IPS-15b (cell line): Measurements from ENCODE around the gene TTC3.

Experiments used
- H3K27me3 ChIP-seq: one replicate; pipeline ENCODE4 v1.6.1; 2013; ENCODE audit warnings: low read length; ENCODE audit not compliant: control insufficient read depth, insufficient read depth
- H3K36me3 ChIP-seq: one replicate; pipeline ENCODE4 v1.6.1; 2013; ENCODE audit warnings: low read length; ENCODE audit not compliant: control insufficient read depth, insufficient read depth
- H3K4me1 ChIP-seq: one replicate; pipeline ENCODE4 v1.6.1; 2013; ENCODE audit warnings: mild to moderate bottlenecking, low read length; ENCODE audit not compliant: control insufficient read depth, insufficient read depth
- H3K4me3 ChIP-seq: one replicate; pipeline ENCODE4 v1.5.1; 2013; ENCODE audit warnings: low read depth, low read length
- H3K9ac ChIP-seq: one replicate; pipeline ENCODE4 v1.6.1; 2013; ENCODE audit warnings: low read depth, mild to moderate bottlenecking, low read length
- H3K9me3 ChIP-seq: one replicate; pipeline ENCODE4 v1.6.1; 2013; ENCODE audit warnings: mild to moderate bottlenecking, low read length; ENCODE audit not compliant: control insufficient read depth, insufficient read depth

Gene TTC3

GRCh38 chr21:37063433-37063832 lies 9.6 kb upstream of the TTC3 start:
- Histone ChIP-seq H3K9ac (no peak overlapping the region), H3K27me3 (no peaks in the 10 kb centered on the region), H3K4me3 (no peak overlapping the region), H3K9me3 (no peaks in the 10 kb centered on the region), H3K4me1 (peaks cover 9% of the 10 kb centered on the region), H3K36me3 (no peaks in the 10 kb centered on the region)

DNA sequence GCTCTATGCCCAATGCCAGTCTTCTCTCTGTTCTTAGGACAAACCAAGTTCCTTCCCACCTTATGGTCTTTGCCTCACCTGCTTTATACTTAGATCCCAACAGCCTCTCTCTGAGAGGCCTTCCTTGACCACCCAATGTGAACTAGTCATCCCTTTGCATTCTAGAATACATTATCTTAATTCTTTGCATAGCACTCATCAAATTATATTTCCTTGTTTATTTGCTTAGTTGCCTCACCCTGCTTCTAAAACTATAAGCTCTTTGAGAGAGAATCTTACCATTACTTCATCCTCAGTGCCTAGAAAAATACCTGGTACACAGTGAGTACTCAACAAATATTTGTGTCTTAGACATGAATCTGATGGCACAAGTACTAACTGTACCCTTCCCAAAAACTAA lies 8.2 kb upstream of the TTC3 start:
- H3K4me3 ChIP-seq: no peak overlapping the region
- no peaks in the 10 kb centered on the region for H3K9me3 ChIP-seq
- H3K27me3 ChIP-seq: no peaks in the 10 kb centered on the region
- H3K4me1 ChIP-seq: peaks cover 9% of the 10 kb centered on the region
- no peaks in the 10 kb centered on the region for H3K36me3 ChIP-seq
- H3K9ac ChIP-seq: no peak overlapping the region

- Histone ChIP-seq H3K4me1 (peaks cover 1% of the 10 kb centered on the region), H3K9ac (no peak overlapping the region), H3K36me3 (no peaks in the 10 kb centered on the region), H3K9me3 (no peaks in the 10 kb centered on the region), H3K27me3 (no peaks in the 10 kb centered on the region), H3K4me3 (no peak overlapping the region)
Measured at GRCh38 chr21:37065561-37066177, 7.4 kb upstream of the TTC3 start.

- no peaks in the 10 kb centered on the region for H3K36me3 ChIP-seq
- H3K9ac ChIP-seq: peak overlapping the region; percentile 37
- H3K4me1 ChIP-seq: peaks cover 6% of the 10 kb centered on the region
- peaks cover 28% of the 10 kb centered on the region for H3K27me3 ChIP-seq
- peak overlapping the region; percentile 81 for H3K4me3 ChIP-seq
- H3K9me3 ChIP-seq: no peaks in the 10 kb centered on the region
Measured at GRCh38 chr21:37071561-37072273, 1.3 kb upstream of the TTC3 start.

- H3K9ac ChIP-seq: peak overlapping the region; percentile 92
- H3K9me3 ChIP-seq: no peaks in the 10 kb centered on the region
- no peaks in the 10 kb centered on the region for H3K36me3 ChIP-seq
- peak overlapping the region; percentile 81 for H3K4me3 ChIP-seq
- peaks cover 6% of the 10 kb centered on the region for H3K4me1 ChIP-seq
- peaks cover 28% of the 10 kb centered on the region for H3K27me3 ChIP-seq
Measured at GRCh38 chr21:37072274-37072987, 623 bp upstream of the TTC3 start.

DNA sequence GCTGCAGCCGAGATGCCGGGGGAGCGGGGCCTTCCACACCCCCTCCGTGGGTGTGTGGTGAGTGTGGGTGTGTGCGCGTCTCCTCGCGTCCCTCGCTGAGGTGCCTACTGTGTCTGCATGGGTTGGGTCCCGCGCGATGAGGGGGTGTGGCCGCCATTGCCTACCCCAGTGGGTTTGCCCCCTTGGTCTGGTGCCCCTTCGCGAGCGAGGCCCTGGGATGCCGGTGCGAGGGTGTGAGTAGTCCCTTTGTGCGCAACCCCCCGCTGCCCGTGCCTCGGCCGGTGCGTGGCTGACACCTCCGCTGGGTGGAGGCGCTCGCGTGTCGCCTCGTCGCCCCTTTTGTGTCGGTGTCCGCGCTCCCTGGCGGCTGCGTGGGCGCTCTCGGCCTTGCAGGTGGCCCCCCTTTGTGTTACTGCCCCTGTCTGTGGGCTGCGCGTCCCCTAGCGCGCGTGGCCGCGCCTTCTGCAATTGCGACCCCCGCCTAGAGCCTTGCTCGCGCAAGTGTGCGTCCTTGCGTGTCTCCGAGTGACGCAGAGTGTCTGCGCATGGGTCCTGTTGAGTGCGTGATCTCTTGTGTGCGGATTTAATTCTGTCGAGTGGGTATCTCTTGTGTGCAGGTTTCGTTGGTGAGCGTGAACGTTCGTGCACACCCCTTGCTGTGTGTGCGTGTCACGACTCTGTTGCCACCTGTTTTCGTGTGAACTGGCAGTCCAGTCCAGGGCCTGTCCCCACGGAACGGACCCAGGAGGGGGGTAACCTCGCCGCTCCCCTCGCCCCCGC lies 553 bp downstream of the TTC3 start:
- Histone ChIP-seq H3K36me3 (no peaks in the 10 kb centered on the region), H3K4me3 (peak overlapping the region; percentile 80), H3K27me3 (peaks cover 28% of the 10 kb centered on the region), H3K4me1 (peaks cover 6% of the 10 kb centered on the region), H3K9ac (peak overlapping the region; percentile 57), H3K9me3 (no peaks in the 10 kb centered on the region)

DNA sequence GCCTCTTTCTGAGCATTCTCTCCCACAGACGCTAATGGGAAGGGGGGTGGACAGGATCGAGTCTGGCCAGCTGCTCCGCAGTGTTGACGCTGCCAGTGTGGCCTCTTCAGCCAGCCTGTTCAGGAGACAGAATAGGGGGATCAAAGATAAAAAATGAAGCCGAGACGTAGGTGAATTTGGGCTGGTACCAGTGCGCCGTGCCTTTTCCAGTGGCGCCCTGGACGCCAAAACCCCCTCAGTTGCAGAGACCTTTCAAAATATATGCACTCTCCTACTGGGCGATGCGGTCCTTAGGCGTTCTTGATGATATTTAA lies 1.1 kb downstream of the TTC3 start:
- Histone ChIP-seq H3K36me3 (no peaks in the 10 kb centered on the region), H3K27me3 (peaks cover 28% of the 10 kb centered on the region), H3K4me1 (peaks cover 6% of the 10 kb centered on the region), H3K9me3 (no peaks in the 10 kb centered on the region), H3K4me3 (peak overlapping the region; percentile 80), H3K9ac (peak overlapping the region; percentile 57)

DNA sequence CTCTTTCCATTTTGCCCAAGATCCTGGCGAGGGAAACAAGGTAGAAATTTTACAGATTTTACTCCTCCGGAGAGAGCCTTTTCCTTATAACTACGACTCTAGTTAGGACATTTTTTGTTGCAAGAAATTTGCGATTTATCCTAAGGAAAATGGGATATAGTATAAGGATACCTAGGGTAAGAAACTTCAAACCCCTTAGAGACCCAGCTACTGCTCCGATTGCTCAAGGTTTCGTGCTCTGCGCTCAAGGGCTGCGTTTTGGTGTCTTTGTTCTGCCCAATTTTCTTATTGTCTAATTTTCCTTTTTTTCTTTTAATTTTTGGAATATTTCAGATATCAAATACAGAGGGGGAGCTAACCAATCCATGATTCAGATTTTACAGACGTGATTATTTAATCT lies 1.5 kb downstream of the TTC3 start:
- Histone ChIP-seq H3K4me1 (peaks cover 6% of the 10 kb centered on the region), H3K4me3 (peak overlapping the region; percentile 80), H3K9me3 (no peaks in the 10 kb centered on the region), H3K27me3 (peaks cover 28% of the 10 kb centered on the region), H3K36me3 (no peaks in the 10 kb centered on the region), H3K9ac (no peak overlapping the region)

GRCh38 chr21:37075214-37075770 lies 2.2 kb downstream of the TTC3 start:
- Histone ChIP-seq H3K9me3 (no peaks in the 10 kb centered on the region), H3K36me3 (no peaks in the 10 kb centered on the region), H3K9ac (no peak overlapping the region), H3K4me1 (peaks cover 6% of the 10 kb centered on the region), H3K4me3 (no peak overlapping the region), H3K27me3 (peaks cover 28% of the 10 kb centered on the region)

GRCh38 chr21:37076087-37076850 lies 3.2 kb downstream of the TTC3 start:
- Histone ChIP-seq H3K36me3 (no peaks in the 10 kb centered on the region), H3K9ac (no peak overlapping the region), H3K9me3 (no peaks in the 10 kb centered on the region), H3K27me3 (peaks cover 28% of the 10 kb centered on the region), H3K4me3 (no peak overlapping the region), H3K4me1 (peaks cover 6% of the 10 kb centered on the region)

- Histone ChIP-seq H3K4me3 (no peak overlapping the region), H3K36me3 (no peaks in the 10 kb centered on the region), H3K4me1 (no peaks in the 10 kb centered on the region), H3K9ac (no peak overlapping the region), H3K27me3 (peaks cover 26% of the 10 kb centered on the region), H3K9me3 (no peaks in the 10 kb centered on the region)
Measured at GRCh38 chr21:37077403-37077802, 4.3 kb downstream of the TTC3 start.
